Measurements from ENCODE around the gene PEX3. TPM values are rescaled to one million over a fixed set of nuclear protein-coding genes. Genes with fewer than 3 reads are reported as not detected.
"Not testable (repeated sequence)": the region's sequence is repeated elsewhere in the genome, so short reads cannot be mapped to it uniquely, and the experiment has no call there.

PEX3 gene
- total RNA-seq, 1 donor from 2014 or later, result 7.8 TPM

- DNase-seq (ENCODE audit: low read depth), result no peak
- TF ChIP-seq CTCF (conservative IDR thresholded peaks at IDR 0.05; ENCODE audit: low read depth, low read length), result no peak
- peak overlapping the region; percentile 96 for H3K4me3 ChIP-seq (ENCODE audit: low read depth, low read length)
Observed at GRCh38 chr6:143449082-143449713, 1.4 kb upstream of the PEX3 start.

GRCh38 chr6:143449714-143450452 lies 722 bp upstream of the PEX3 start:
- H3K4me3 ChIP-seq (ENCODE audit: low read depth, low read length), result peak overlapping the region; percentile 96
- no peak for DNase-seq (ENCODE audit: low read depth)
- no peak for TF ChIP-seq CTCF (conservative IDR thresholded peaks at IDR 0.05; ENCODE audit: low read depth, low read length)

GRCh38 chr6:143451531-143451930 lies 926 bp downstream of the PEX3 start:
- no peak for TF ChIP-seq CTCF (conservative IDR thresholded peaks at IDR 0.05; ENCODE audit: low read depth, low read length)
- DNase-seq (ENCODE audit: low read depth), result no peak
- peak overlapping the region; percentile 96 for H3K4me3 ChIP-seq (ENCODE audit: low read depth, low read length)

GRCh38 chr6:143457563-143458359 lies 7.2 kb downstream of the PEX3 start:
- TF ChIP-seq CTCF (conservative IDR thresholded peaks at IDR 0.05; ENCODE audit: low read depth, low read length), result no peak
- H3K4me3 ChIP-seq (ENCODE audit: low read depth, low read length), result no peak overlapping the region
- DNase-seq (ENCODE audit: low read depth), result no peak

- no peak for TF ChIP-seq CTCF (conservative IDR thresholded peaks at IDR 0.05; ENCODE audit: low read depth, low read length)
- no peak for DNase-seq (ENCODE audit: low read depth)
- no peak overlapping the region for H3K4me3 ChIP-seq (ENCODE audit: low read depth, low read length)
Observed at GRCh38 chr6:143465546-143465945, 14.9 kb downstream of the PEX3 start.

GRCh38 chr6:143468026-143468425 lies 17.4 kb downstream of the PEX3 start:
- TF ChIP-seq CTCF (conservative IDR thresholded peaks at IDR 0.05; ENCODE audit: low read depth, low read length), result no peak
- H3K4me3 ChIP-seq (ENCODE audit: low read depth, low read length), result no peak overlapping the region
- no peak for DNase-seq (ENCODE audit: low read depth)

GRCh38 chr6:143468823-143469222 lies 18.2 kb downstream of the PEX3 start:
- H3K4me3 ChIP-seq (ENCODE audit: low read depth, low read length); DNase-seq (ENCODE audit: low read depth): not testable (repeated sequence)

Measured in epithelial cell of proximal tubule (primary cell).